Brain microvascular endothelial cell (primary cell): ENCODE measurements around the gene DNAL4.

Source experiments
- DNase-seq: peaks from one replicate; pipeline ENCODE4 v3.0.0-alpha.2; 2020
- H3K27ac ChIP-seq: fragments of 250-450 bp; sonication (Bioruptor Pico); 2 replicates; pipeline ENCODE4 v1.5.1; 2020; ENCODE audit warnings: mild to moderate bottlenecking, moderate library complexity
- H3K27me3 ChIP-seq: fragments of 250-450 bp; sonication (Bioruptor Pico); replicated peaks from 2 replicates; pipeline ENCODE4 v1.5.1; 2020; ENCODE audit warnings: mild to moderate bottlenecking
- H3K36me3 ChIP-seq: fragments of 250-450 bp; sonication (Bioruptor Pico); replicated peaks from 2 replicates; pipeline ENCODE4 v1.5.1; 2020; ENCODE audit warnings: mild to moderate bottlenecking
- H3K4me3 ChIP-seq: 2 replicates; pipeline ENCODE4 v1.5.1; 2011; ENCODE audit warnings: low read depth, mild to moderate bottlenecking, control low read depth, low read length, moderate library complexity
- in situ Hi-C: cut with HindIII; loops from 2 replicates; pipeline ENCODE4 v1.10.0; 2017; ENCODE audit warnings: low sequenced_read_pairs, low pct_ligation_motif_present
- TF ChIP-seq, protein P1 (sequence below): IDR thresholded peaks from 2 replicates; pipeline ENCODE4 v1.5.1; 2011; ENCODE audit warnings: low read depth, mild to moderate bottlenecking, moderate library complexity, low read length, control low read depth, inconsistent platforms; ENCODE audit errors: missing control alignments

The DNAL4 gene

DNA sequence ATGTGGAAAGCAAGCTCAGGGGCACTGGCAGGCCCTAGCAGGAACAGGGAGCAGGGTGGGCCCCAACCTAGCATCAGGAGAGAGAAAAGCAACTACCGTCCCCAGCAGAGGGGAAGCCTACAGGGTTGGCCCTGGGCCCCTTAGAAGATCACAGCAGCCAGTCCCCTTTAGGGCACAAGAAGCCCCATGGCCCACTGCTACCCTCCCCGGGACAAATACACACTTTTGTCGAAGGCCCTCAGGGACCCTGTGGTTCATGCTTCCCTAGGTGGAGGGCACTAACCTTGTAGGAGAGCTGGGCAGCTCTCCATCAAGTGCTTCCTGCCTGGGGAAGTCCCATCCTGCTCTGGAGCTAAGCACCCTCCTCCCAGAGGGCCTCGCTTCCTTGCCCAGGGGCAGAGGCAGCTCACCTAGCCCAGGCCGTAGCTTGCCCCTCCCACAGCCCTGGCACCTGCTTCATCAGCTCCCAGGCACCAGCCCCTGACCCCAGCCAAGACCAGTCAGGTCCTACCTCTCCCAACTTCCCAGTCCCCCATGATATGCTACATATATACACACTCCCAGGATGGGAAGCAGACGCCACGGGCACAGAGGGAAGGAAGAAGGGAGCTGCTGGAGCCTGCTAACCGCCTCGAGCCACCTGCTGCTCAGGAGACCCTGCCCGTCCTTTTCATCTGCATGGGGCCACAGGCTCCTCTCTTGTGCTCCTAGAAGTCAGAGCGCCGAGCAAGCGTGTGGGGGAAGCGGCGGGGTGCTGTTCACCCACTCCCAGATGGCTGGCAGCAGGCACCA, 58.3 kb downstream of the DNAL4 start:
- Histone ChIP-seq H3K27ac (no peak overlapping the region), H3K4me3 (no peak overlapping the region), H3K27me3 (no peaks in the 10 kb centered on the region), H3K36me3 (peaks cover 66% of the 10 kb centered on the region)
- DNase-seq = no peak
- TF ChIP-seq, protein P1, sequence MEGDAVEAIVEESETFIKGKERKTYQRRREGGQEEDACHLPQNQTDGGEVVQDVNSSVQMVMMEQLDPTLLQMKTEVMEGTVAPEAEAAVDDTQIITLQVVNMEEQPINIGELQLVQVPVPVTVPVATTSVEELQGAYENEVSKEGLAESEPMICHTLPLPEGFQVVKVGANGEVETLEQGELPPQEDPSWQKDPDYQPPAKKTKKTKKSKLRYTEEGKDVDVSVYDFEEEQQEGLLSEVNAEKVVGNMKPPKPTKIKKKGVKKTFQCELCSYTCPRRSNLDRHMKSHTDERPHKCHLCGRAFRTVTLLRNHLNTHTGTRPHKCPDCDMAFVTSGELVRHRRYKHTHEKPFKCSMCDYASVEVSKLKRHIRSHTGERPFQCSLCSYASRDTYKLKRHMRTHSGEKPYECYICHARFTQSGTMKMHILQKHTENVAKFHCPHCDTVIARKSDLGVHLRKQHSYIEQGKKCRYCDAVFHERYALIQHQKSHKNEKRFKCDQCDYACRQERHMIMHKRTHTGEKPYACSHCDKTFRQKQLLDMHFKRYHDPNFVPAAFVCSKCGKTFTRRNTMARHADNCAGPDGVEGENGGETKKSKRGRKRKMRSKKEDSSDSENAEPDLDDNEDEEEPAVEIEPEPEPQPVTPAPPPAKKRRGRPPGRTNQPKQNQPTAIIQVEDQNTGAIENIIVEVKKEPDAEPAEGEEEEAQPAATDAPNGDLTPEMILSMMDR = no peak
- in situ Hi-C loops = no loop called here

- TF ChIP-seq, protein P1 = no peak
- H3K27ac ChIP-seq = no peak overlapping the region
- H3K36me3 ChIP-seq = peaks cover 69% of the 10 kb centered on the region
- no peak overlapping the region for H3K4me3 ChIP-seq
- in situ Hi-C loops = no loop called here
- no peaks in the 10 kb centered on the region for H3K27me3 ChIP-seq
- no peak for DNase-seq
Measured at GRCh38 chr22:38735126-38735464, 58.8 kb downstream of the DNAL4 start.

DNA sequence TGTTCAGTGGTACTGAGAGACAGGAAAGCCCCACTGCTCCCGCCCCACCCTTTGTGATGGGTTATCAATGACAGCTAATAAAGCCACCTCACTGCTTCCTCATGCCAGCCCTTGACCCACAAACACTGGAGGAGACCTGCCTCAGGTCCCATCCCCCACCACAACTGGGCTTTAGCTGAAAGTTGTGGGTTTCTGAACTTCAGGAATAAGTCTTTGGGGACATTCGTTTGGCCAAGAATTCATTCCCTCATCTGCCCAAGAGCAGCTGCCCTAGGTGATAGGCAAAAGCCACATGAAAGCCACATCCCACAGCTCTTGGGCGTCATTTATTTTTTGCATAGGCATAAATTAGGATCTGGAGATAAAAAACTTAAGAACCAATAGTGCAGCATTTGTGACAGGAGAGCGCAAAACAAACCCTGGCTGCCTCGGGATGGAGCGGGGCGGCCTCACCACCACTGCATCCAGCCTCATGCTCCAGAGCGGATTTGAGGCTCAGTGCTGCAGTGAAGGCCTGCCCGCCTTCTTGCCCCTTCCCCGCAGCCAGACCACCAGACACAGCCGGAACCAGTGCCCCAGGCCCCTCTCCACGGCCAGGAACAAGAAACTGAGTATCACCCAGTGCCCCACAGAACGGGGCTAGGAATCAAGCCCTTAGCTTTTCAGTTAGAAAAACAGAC, 59.4 kb downstream of the DNAL4 start:
- TF ChIP-seq, protein P1 = no peak
- no peaks in the 10 kb centered on the region for H3K27me3 ChIP-seq
- H3K36me3 ChIP-seq = peaks cover 70% of the 10 kb centered on the region
- in situ Hi-C loops = no loop called here
- H3K4me3 ChIP-seq = no peak overlapping the region
- DNase-seq = no peak
- H3K27ac ChIP-seq = no peak overlapping the region

DNA sequence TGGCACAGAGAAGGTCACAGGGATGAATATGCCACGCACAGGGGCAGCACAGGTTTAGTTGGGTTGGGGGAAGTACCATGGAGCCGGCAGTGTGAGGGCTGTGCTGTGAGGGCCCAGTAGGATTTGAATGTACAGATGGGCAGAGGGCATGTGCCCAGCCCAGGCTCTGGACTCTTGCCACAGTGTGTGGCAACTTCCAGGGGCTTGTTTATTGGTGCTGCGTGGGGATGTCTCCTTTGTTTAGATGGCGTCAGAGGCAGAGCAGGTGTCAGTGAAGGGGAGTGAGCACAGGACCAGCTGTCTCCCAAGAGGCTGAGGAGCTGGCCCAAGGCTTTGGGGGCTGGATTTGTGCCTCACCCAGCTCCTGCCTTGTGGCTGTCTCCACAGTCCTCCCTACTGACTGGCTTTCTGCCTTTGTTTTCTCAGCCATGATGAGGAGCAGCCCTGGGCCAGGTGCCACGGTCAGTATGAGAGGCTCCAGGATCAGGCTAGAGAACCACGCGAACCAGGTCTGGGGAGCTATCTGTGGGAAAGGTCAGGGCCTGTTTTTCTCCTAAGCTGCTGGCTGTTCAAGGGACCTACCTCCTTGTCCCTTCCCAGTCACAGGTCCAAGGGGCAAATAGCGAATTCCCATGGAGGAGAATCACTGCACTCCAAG, 60.1 kb downstream of the DNAL4 start:
- TF ChIP-seq, protein P1 = no peak
- H3K27ac ChIP-seq = no peak overlapping the region
- no peak for DNase-seq
- no peaks in the 10 kb centered on the region for H3K27me3 ChIP-seq
- H3K4me3 ChIP-seq = no peak overlapping the region
- in situ Hi-C loops = no loop called here
- H3K36me3 ChIP-seq = peaks cover 71% of the 10 kb centered on the region

DNA sequence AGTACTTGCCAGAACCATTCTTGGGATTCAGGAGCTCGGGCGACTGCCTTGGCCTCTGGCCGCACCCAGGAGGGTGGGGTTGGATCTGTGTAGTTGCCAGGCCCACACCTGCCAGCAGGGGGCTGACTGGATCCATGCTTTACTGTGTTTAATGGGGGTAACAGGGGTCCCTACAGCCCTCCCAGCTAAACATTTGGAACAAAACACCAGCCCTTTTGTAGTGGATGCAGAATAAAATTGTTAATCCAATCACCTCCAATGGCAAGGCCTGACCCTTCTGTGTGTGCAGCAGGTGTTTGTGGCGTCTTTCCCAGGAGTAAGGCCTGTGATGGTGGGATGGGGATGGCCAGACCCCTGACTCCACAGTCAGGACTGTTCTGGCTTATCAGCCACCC, 60.6 kb downstream of the DNAL4 start:
- no peak for DNase-seq
- Histone ChIP-seq H3K27me3 (no peaks in the 10 kb centered on the region), H3K4me3 (no peak overlapping the region), H3K27ac (no peak overlapping the region), H3K36me3 (peaks cover 68% of the 10 kb centered on the region)
- TF ChIP-seq, protein P1 = peak; percentile 81
- in situ Hi-C loops = no loop called here
